ENCODE measurements around the gene FCN1. TPM values are rescaled to one million over a fixed set of nuclear protein-coding genes. Genes with fewer than 3 reads are reported as not detected.

The FCN1 gene
- total RNA-seq, 3 donors from 2014 or later = 0.44 to 5.1 (median 2.9) TPM

GRCh38 chr9:134962065-134962972 lies 44.6 kb upstream of the FCN1 start:
- Histone ChIP-seq H3K4me1 (no peaks in the 10 kb centered on the region), H3K4me3 (no peak overlapping the region), H3K27me3 (peaks cover 0 to 23% of the 10 kb centered on the region in 2 donors), H3K9me3 (no peaks in the 10 kb centered on the region), H3K27ac (peak overlapping the region in 1 of 2 donors; percentile 12), H3K36me3 (no peaks in the 10 kb centered on the region)
- intact Hi-C loops (cut with DNase I; ENCODE audit: low total_unique reads) = no loop called here
- DNase-seq (ENCODE audit: low spot score in 2 of 2) = peak in 1 of 2 donors; percentile 37
- TF ChIP-seq POLR2A (IDR thresholded peaks at IDR 0.05) (no peak), POLR2AphosphoS5 (IDR thresholded peaks at IDR 0.05) (no peak), CTCF (IDR thresholded peaks at IDR 0.05) (no peak)

GRCh38 chr9:134961331-134962064 lies 43.8 kb upstream of the FCN1 start:
- Histone ChIP-seq H3K4me3 (no peak overlapping the region), H3K9me3 (no peaks in the 10 kb centered on the region), H3K27ac (no peak overlapping the region), H3K27me3 (peaks cover 0 to 15% of the 10 kb centered on the region in 2 donors), H3K4me1 (no peaks in the 10 kb centered on the region), H3K36me3 (no peaks in the 10 kb centered on the region)
- TF ChIP-seq CTCF (IDR thresholded peaks at IDR 0.05) = no peak
- TF ChIP-seq POLR2A (IDR thresholded peaks at IDR 0.05) = no peak
- no peak for TF ChIP-seq POLR2AphosphoS5 (IDR thresholded peaks at IDR 0.05)
- intact Hi-C loops (cut with DNase I; ENCODE audit: low total_unique reads) = no loop called here
- DNase-seq (ENCODE audit: low spot score in 2 of 2) = peak in 1 of 2 donors; percentile 48

- Histone ChIP-seq H3K27ac (no peak overlapping the region), H3K4me3 (no peak overlapping the region), H3K36me3 (no peaks in the 10 kb centered on the region), H3K9me3 (no peaks in the 10 kb centered on the region), H3K27me3 (peaks cover 0 to 10% of the 10 kb centered on the region in 2 donors), H3K4me1 (no peaks in the 10 kb centered on the region)
- intact Hi-C loops (cut with DNase I; ENCODE audit: low total_unique reads) = no loop called here
- DNase-seq (ENCODE audit: low spot score in 2 of 2) = peak in 1 of 2 donors; percentile 27
- TF ChIP-seq CTCF (IDR thresholded peaks at IDR 0.05) (no peak), POLR2AphosphoS5 (IDR thresholded peaks at IDR 0.05) (no peak), POLR2A (IDR thresholded peaks at IDR 0.05) (no peak)
These were observed 43.0 kb upstream of the FCN1 start for GRCh38 chr9:134960701-134961181.

- Histone ChIP-seq H3K4me1 (no peaks in the 10 kb centered on the region), H3K27me3 (peaks cover 0 to 10% of the 10 kb centered on the region in 2 donors), H3K4me3 (no peak overlapping the region), H3K9me3 (no peaks in the 10 kb centered on the region), H3K36me3 (no peaks in the 10 kb centered on the region), H3K27ac (no peak overlapping the region)
- intact Hi-C loops (cut with DNase I; ENCODE audit: low total_unique reads) = no loop called here
- no peak for TF ChIP-seq POLR2AphosphoS5 (IDR thresholded peaks at IDR 0.05)
- no peak for TF ChIP-seq POLR2A (IDR thresholded peaks at IDR 0.05)
- TF ChIP-seq CTCF (IDR thresholded peaks at IDR 0.05) = no peak
- DNase-seq (ENCODE audit: low spot score in 2 of 2) = peak in 1 of 2 donors; percentile 30
These were observed 42.2 kb upstream of the FCN1 start for GRCh38 chr9:134959971-134960310.

Measured in breast epithelium (tissue), 4 donors.